GM18517 (cell line): ENCODE measurements around the gene ARHGEF40.

Experiments used
- ATAC-seq: cut with Tn5 transposase; IDR thresholded peaks from one replicate; pipeline ENCODE4 v1.9.1; 2021; ENCODE audit warnings: mild to moderate bottlenecking, moderate library complexity; ENCODE audit not compliant: unreplicated experiment

The ARHGEF40 gene

GRCh38 chr14:21112255-21112654 is 42.2 kb downstream of the ARHGEF40 start:
- no peak for ATAC-seq

GRCh38 chr14:21113369-21113768 is 43.3 kb downstream of the ARHGEF40 start:
- ATAC-seq: no peak

GRCh38 chr14:21118933-21119332 is 48.8 kb downstream of the ARHGEF40 start:
- no peak for ATAC-seq

GRCh38 chr14:21120686-21121085 is 50.6 kb downstream of the ARHGEF40 start:
- ATAC-seq: no peak

GRCh38 chr14:21121122-21121521 is 51.0 kb downstream of the ARHGEF40 start:
- ATAC-seq: no peak

GRCh38 chr14:21123429-21123828 is 53.3 kb downstream of the ARHGEF40 start:
- ATAC-seq: no peak

- ATAC-seq: no peak
Observed at GRCh38 chr14:21133901-21134300, 63.8 kb downstream of the ARHGEF40 start.

- ATAC-seq: no peak
Observed at GRCh38 chr14:21136024-21136423, 65.9 kb downstream of the ARHGEF40 start.
